HG03103 (cell line): Measurements from ENCODE around the gene NT5E.

Experiments
- ATAC-seq: cut with Tn5 transposase; IDR thresholded peaks from one replicate; pipeline ENCODE4 v1.9.1; 2021; ENCODE audit warnings: low read depth; ENCODE audit not compliant: unreplicated experiment

NT5E gene

DNA sequence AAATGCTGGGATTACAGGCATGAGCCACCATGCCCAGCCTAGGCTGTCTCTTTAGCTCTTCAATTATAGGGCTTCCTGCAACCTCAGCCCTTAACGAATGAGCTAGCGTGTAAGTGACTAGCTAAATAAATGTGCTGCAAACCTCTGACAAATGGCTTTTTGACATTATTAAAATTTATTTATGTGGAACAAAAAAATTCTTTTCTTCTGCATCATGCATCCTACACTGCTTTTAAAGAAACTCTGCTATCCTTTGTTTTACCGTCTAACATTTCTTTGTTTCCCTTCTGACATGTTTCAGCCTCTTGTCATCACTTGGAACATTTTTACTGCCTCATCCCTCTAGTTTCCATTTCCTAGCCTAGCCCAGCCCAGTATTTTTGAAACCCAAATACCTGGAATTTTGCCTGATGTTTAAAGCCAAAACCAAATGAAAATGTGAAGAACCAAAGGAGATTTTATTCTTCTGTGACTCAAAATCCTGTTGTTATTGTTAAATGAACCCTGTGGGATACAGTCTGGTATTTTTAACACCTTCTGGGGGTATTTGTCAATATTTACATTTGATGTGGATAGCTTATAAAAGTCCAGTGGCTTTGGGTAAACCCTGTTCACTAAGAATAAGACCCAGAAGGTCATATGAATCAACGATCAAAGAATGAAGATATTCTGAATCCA lies 9.5 kb downstream of the NT5E start:
- no peak for ATAC-seq

DNA sequence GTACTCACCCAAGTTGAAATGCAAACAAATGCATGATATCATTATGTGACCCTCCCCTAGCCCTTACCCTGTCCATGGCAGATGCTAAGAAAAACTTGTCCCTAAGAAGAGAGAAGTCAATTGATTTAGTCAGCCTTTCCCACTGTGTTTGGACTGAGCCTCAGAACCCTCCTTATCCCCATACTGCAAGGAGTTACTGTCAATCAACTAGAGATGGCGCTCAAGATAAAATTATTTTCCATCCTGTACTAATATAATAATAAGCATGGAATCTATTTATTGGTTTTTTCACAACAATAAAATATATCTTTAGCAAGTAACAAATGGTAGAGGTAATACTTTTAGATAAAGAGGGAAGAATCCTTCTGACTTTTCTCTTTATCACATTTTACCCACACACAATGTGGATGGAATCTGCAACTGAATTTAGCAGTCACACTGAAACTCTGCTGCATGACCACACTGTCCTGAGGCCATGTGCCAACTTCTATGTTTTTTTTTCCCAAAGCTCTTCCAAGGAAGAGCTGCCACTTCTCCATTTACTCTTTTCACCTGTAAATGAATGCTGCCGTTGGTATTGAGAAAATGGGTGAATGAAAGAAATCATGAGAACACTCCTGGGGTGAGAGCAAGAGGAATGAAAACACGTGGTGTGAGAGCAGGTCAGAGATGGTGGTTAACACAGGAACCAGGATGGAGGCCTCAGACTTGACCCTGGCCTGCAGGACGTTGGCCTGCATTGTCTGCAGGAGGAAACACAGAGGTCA lies 10.5 kb downstream of the NT5E start:
- ATAC-seq, result no peak

DNA sequence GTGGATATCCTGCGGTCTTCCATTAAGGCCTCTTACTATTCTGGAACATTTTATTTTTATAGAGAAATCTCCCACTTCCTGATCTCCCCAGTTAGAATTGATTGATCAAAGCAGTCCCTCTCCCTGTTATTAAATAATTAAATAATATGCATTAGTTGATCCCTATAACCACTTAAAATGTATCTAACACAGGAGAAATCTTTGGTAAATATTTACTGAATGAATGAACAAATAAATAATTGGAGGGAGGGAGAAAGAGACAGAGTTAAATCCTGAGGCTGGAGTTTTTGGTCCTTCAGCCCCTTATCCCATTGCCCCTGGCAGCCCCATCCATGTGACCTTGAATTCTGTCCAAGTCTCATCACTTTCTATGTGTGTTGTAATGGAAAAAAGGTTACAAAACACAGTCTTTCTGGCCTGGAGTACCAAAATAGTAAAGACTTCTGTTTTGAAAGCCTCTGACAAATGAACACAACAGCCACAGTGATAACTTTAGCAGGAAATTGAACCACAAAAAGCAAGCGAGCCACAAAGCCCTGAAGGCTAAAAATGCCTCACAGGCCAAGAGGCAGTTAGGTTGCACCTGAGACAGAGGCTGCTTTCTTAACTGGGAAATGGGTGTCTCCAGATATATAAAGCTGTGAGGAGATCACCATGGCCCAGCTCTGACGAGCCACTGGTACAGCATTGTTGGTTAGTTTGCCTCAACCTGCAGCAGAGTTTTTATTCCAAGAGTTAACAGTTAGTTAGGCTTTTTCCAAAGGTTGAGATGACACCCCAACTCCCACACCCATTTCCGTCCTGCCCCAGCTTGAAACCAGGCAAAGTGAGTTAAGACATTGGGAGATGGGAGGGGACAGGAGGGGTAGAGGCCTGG lies 11.3 kb downstream of the NT5E start:
- ATAC-seq, result peak; percentile 83

DNA sequence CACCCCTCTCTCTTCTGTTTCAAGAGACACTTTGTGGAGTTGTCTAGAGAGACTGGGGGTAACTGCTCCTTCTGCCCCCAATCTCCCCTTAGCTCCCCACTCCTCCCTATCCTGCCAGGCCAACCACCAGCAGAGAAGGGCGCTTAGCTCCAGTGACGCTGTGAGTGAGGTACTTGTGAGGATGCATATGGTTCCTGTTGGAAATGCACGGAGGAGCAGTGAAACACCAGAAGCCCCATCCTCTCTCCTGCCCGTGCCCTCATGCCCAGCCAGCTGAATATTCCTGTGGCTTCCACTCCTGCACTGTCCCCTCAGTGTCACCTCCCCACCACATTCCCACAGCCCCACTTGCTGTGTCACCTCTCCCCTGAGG lies 11.9 kb downstream of the NT5E start:
- no peak for ATAC-seq

DNA sequence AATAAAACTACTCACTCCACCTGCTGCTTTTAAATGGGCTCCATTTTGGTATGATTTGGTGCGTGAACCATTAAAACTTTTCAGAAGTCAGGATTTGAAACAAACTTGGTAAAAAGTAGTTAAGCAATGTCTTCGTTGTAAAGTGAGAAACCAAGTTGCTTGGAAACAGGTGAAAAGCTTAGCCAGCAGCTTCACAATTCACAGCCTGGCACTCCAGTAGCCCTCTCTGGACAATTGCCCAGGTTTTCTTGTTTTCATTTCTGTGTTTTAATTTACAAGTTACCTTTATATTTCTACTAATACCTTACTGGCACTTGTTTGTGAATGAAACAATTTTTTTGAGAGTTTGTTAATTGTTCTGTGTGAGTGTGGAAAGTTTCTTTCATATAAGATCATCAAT lies 12.8 kb downstream of the NT5E start:
- ATAC-seq, result no peak

DNA sequence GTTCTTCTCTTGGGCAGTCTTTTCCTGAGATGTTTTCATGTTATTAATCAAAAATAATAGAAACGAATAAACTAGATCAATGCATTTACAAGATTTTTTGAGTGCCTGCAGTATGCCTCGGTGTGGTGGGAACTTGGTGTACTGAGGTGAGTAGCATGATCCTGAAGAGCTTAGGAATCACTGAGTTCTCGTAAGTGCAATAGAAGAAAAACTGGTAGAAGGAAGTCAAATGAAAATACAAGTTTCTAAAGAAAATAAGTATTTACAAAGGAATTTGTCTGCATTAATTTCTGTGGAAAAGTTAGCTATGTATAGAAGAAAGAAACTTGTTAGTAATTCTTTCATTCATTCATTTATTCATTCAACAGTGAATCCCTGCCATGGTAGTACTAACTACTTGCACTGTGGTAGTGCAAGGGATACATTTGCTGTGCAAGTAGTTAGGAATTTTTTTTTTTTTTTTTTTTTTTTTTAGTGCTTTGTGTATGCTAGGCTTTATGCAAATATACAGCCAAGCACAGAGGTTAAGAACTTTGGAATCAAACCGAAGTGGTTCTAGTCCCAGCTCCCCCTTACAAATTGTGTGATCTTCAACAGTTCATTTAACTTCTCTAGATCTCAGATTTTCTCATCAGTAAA lies 13.9 kb downstream of the NT5E start:
- no peak for ATAC-seq

DNA sequence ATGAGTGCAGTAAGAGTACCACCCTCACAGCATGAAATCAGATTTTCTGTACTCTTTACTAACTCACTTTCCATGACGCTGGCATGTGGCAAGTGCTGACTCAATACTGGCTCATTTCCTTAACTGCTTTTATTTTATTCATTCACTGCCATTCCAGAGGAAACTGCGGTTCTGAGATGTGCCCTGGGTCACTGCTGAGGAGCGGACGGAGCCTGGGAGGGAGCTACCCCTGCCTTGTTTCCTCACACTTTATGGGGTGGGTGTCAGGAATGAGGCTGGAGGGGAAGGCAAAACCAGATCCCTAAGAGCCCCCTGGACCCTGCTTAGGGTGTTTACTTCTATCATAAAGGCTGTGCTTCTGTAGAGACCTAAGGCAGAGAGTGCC lies 14.4 kb downstream of the NT5E start:
- no peak for ATAC-seq

DNA sequence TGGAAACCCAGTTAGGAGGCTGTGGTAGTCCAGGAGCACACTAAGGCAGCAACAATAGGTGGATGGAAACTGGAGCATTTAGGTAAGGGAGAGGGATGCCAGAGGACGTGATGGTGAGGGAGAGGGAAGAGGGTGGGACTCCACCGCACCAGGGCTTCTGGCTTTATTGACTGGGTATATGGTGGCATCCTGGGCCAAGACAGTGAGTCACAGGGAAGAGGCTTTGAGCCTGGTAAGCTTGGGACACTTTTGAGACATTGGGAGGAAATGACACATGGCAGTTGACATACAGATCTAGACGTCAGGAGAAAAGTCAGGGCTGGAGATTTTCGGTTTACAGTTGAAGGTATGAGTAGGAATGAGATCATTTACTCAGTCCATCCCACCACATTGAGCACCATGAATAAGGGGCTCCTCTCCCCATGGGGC lies 14.9 kb downstream of the NT5E start:
- ATAC-seq, result no peak

DNA sequence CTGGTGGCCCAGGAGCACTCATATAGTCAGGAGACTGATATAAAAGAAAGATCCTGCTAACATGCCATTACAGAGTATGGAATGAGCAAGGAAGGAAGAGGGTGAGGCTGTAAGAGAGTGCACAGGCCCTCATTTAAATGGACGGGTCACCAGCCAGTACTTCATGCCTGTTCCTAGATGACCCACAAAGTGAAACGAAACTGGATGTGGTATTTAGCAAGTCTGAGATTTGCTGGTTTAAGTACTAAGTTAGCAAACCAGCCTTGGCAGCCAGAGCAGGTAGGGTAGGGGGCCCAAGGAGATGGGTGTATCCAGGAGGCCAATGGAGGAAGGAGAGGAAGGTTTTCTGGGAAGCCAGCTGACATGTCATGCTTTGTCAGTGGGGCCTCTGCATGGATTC lies 15.9 kb downstream of the NT5E start:
- ATAC-seq, result peak; percentile 40

DNA sequence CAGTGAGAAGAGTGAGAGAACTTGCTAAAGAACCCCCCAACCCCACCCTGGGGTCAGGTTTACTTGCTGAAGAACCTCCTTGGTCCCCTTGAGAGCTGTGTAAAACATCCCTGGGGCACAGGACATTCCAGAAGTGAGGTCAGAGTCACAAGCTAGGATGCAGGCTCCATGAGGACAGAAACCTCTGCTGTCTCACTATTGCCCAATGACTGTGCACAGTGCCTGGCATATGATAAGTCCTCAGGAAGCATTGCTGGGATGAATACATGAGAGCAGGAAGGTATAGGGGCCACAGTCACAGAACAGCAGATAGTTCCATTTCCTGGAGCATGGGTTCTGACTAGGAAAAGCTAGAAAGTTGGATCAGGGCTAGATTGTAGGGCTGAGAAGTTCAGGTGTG lies 18.4 kb downstream of the NT5E start:
- ATAC-seq, result no peak

DNA sequence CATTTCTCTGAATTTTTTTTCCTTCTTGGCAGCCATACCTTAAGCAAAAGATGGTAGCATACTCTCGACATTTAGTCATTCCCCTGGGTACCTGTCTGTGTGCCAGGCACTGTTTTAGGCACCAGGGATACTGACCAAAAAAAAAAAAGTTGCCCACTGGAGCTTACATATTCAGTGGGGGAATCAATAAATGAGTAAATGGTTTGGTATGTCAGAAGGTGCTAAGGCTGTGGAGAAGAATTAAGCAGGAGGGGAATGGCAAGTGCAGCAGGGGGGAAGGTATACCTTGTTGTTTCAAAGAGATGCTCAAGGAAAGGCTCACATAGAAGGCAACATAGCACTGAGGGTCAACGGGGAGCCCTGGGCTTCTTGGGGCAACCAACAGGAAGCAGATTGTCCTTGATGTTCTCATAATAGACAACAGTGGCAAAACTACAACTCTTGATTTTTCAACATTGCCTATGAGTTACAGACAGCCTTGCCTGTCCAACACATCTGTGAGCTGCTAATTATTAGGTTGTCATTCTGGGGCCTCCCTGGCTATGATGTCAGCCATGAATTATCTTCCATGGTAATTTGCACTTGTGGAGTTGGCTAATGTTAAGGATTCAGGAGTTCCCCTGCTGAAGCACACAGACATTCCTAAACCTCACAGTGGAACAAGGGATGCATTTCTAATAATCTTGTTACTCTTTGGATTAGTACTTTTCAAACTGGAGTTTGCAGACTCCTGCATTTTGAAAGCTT lies 19.6 kb downstream of the NT5E start:
- ATAC-seq, result no peak

DNA sequence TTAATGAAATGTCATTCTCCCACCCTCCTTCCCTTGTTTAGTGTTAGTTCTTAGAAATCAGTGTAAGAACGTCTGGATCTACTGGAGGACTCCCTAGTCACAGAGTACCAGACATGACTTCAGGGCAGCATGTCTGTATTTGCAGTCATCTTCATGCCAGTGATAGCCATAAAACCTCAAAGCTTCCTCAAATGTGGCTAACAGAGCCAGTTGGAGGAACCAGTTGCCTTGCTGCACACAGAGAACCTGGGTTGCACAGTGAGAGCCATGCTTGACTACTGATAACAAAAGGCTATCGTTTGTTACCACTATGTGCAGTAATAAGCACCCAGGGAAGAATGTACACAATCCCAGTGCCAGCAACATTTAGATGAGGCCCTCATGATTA lies 20.1 kb downstream of the NT5E start:
- no peak for ATAC-seq

DNA sequence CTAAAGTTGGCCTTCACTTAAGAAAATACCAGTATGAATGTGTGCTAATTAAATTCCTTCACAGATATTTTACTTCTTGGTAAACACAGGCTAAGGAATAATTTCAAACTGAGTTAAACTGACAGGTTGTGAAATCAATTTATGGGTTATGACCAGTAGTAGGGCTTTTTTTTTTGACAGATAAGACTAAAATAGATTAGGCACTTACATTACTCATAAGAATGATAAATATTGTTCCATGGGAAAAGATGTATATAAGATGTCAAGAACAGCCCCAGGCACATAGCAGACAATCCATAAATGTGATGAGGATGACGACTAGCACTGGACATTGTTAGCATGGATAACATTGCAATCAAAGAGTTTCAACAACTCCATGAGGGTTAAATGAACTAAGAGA lies 22.9 kb downstream of the NT5E start:
- no peak for ATAC-seq

DNA sequence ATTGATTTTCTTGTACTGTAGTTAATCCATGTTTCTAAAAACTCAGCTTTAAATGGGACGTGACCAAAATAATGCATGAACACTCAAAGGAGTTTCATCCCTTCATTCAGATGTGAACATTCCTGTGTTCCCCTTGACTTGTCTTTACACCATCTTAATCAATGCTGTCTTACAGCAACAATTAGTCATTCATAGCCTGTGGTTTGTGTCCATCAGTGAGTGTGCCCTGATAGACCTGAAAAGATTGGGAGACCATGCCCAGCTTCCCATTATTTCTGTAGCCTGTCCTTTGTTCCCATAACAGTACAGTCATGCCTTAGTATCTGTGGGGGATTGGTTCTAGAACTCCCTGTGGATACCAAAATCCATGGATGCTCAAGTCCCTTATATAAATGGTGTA lies 23.9 kb downstream of the NT5E start:
- ATAC-seq, result no peak

DNA sequence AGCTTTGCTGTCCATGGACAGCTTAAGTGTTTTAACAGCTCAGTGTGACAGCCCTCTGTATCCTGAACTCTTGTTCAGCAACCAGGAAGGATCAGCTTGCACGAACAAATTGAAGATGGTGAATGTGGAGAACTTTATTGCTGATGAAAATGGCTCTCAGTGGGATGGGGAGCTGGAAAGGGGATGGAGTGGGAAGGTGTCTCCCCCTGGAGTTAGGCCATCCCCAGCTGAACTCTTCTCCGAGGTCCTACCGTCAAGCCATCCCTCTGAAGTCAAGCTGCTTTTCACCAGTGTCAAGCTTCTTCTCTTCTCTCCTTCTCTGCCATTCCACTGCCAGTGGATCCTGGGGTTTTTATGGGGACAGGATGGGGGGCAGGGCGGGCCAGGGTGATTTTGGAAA lies 26.6 kb downstream of the NT5E start:
- ATAC-seq, result no peak

DNA sequence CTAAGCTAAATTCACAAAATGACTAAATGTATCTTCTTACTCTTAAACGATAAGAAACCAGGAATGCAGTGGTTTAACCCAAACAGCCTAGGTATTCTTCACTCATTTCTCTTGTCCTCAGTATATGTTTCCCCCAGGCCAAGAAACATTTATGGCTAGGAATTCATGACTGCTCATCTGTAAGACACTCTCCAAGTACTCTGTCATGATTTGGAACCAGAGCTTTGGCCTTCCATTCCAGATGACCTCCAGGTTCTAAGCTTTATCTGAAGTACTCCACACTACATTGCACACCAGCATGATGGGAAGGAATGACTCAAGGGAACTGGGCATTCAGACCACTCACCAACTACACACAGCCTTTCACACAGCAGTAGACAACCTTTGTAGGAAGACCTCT lies 29.3 kb downstream of the NT5E start:
- ATAC-seq, result no peak

DNA sequence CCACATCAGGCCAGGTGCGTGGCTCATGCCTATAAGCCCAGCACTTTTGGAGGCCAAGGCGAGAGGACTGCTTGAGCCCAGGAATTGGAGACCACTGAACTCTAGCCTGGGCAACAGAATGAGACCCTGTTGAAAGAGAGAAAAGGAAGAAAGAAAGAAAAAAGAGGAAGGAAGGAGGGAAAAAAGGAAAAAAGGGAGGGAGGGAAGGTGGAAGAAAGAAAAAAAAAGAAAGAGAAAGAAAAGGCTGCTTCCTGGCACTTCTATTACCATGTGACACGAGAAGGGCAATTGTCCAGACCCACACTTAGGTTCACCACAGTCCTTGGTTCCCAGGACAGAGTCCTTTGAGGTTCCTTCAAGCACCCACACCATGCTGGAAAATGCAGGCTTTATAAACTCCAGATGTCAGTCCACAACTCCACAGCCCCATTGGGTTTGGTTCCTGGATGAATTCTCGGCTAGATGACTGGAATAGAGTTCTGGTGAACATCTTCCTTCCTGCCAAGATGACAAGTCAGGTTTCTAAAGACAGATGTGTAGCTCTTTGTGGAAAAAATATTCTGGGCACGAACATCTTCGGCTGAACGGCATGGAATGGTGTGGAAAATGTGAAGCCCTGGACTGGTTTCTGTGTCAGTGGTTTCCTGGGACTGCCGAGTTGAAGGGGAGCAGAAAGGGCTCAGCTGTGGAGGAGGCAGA lies 32.5 kb downstream of the NT5E start:
- ATAC-seq, result no peak

DNA sequence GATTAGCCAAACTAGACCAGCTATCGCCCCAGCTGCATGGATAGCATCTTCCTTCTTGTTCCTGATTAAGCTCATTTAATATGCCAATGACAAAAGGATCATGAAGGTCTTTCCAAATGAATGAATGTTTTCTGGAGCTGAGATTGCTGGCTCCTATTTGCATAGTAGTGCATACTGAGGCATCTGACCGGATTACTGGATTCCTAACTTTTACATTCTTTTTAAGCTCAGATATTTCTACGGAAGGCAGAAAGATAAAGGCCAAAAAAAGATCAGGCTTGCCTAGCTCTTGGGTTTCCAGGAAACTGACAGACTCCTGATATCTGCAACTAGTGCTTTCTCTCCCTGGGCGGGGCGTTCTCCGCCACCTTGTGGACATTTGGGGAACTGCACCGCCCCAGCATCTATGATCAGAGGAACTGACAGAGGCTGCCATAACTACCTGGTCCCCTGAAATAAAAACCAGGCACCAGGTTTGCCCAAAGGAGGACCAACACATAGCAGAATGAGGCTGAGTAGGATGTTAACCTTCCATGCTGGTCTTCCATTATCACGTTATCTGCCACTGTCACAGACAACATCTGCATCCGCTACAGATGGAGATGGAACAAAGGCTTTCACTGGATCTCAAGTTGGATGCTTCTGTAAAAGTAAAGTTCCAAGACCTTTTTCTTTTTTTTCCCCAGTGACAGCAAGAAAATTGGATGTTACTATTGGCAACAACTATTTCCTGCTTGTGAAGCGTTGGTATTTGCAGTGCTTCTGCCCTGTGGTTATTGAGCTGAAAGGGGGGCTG lies 33.2 kb downstream of the NT5E start:
- ATAC-seq, result peak; percentile 83

DNA sequence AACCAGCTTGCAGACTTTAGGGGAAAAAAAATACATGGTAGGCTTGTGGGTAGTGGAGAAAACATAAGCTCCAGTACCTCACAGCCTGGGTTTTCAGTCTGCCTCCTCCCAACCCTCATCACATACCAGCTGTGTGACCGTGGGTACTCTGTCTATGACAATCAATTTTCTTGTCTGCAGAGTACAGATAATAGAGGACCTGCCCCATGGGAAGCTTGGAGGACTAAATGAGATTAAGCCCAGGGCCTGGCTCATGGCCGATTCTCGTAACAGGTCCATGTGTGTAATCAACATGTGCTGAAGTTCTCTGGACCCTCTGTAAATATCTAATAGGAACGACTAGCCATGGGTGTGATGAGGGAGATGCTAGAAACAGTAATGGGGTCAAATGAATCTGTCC lies 34.0 kb downstream of the NT5E start:
- no peak for ATAC-seq
